ENCODE data around the gene PRAMEF10. TPM values are rescaled to one million over a fixed set of nuclear protein-coding genes. Genes with fewer than 3 reads are reported as not detected.
"Not testable (repeated sequence)": the region's sequence is repeated elsewhere in the genome, so short reads cannot be mapped to it uniquely, and the experiment has no call there.

The PRAMEF10 gene
- polyA plus RNA-seq, 4 donors = not detected

DNA sequence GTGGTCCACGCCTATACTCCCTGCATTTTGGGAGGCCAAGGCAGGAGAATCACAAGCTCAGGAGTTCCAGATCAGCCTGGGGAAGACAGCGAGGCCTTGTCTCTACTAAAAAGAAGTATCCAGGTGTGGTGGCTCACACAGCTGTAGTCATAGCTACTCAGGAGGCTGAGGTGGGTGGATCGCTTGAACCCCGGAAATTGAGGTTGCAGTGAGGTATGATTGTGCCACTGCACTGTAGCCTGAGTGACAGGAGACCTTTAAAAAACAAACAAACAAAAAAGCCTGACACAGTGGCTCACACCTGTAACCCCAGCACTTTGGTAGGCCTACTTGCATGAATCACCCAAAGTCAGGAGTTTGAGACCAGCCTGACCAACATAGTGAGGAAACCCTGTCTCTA lies 19.6 kb downstream of the PRAMEF10 start:
- FAIRE-seq; H3K27me3 ChIP-seq (ENCODE audit: control insufficient read depth in 3 of 3, insufficient read depth in 3 of 3, low read length in 3 of 3); H3K36me3 ChIP-seq (ENCODE audit: control insufficient read depth in 3 of 3, insufficient read depth in 2 of 3, low read depth in 1 of 3, low read length in 3 of 3); DNase-seq; H3K27ac ChIP-seq (ENCODE audit: low read depth in 1 of 3, low read length in 2 of 3); H3K4me3 ChIP-seq (ENCODE audit: low read depth in 1 of 3, low read length in 3 of 3); H3K4me1 ChIP-seq (ENCODE audit: control insufficient read depth in 3 of 3, insufficient read depth in 2 of 3, low read depth in 1 of 3, low read length in 2 of 3); H3K9me3 ChIP-seq (ENCODE audit: control insufficient read depth in 2 of 2, insufficient read depth in 1 of 2, low read depth in 1 of 2, low read length in 1 of 2): not testable (repeated sequence)
- 84 to 87% (median 84%) methylated on average over 3 of the region's 4 CpGs for WGBS, 3 donors

DNA sequence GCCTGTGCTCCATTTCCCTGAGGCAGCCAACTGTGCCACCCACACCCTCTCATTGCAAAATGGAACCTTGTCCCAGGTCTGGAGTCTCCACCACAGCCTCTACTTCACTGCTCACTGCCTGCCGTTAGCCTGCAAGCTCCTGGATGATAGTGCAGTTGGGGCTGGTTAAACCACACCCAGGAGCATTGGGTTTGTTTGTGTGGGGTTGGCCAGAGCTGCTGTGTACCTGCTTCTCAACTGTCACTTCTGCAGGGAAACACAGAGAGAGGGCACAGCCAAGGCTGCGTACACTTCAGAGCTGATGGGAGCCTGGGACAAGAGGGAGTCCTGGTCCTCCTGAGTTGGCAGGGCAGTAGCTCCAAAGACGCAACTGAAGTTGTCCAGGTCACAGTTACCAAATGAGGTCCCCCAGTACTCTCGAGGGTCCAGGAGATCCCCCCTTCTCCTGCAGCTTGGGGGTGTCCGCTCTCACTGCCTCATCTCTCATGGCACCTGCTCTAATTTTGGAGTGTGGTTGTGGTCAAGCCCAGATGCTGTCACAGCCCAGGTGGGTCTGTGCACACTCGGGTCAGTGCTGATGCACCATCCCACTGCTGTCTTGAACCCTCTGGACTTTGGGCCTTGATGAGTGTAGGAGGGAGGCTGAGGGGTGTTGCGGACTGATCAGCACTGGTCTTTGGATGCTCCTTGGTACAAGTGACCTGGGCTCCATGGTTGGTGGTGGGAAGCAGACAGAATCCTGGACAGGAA lies 34.8 kb downstream of the PRAMEF10 start:
- not testable (repeated sequence) for FAIRE-seq; H3K36me3 ChIP-seq (ENCODE audit: control insufficient read depth in 3 of 3, insufficient read depth in 2 of 3, low read depth in 1 of 3, low read length in 3 of 3)
- WGBS, 3 donors = 65 to 84% (median 67%) methylated on average over 2 to 5 of the region's 7 CpGs

DNA sequence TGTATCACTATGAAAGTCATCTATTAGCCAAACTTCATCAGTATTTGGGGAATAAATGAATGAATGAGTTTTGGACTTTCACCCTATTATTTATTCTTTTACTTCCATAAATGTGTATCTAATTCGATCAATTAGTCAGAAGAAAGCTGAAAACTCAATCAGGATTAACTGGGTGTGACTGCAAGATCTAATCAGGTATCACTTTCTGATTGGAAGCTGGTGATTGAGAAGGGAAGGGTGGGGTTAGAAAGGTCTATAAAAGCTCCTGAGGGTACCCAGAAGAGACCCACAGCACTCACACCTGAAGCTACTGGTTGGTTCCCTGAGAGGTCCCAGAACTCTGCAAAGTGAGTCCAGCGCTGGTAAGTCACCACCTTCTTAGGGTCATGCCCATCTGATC lies 41.3 kb downstream of the PRAMEF10 start, which contains the start of gene PRAMEF2:
Gene PRAMEF2 (plus strand): TSS at position 301 of the 400 bp plus-strand sequence. CDS start 1,924 bp downstream, outside the sequence.
- not testable (repeated sequence) for FAIRE-seq; H3K4me3 ChIP-seq (ENCODE audit: low read depth in 1 of 3, low read length in 3 of 3); H3K9me3 ChIP-seq (ENCODE audit: control insufficient read depth in 2 of 2, insufficient read depth in 1 of 2, low read depth in 1 of 2, low read length in 1 of 2); H3K27ac ChIP-seq (ENCODE audit: low read depth in 1 of 3, low read length in 2 of 3); DNase-seq; H3K27me3 ChIP-seq (ENCODE audit: control insufficient read depth in 3 of 3, insufficient read depth in 3 of 3, low read length in 3 of 3); H3K4me1 ChIP-seq (ENCODE audit: control insufficient read depth in 3 of 3, insufficient read depth in 2 of 3, low read depth in 1 of 3, low read length in 2 of 3); H3K36me3 ChIP-seq (ENCODE audit: control insufficient read depth in 3 of 3, insufficient read depth in 2 of 3, low read depth in 1 of 3, low read length in 3 of 3)
- WGBS, 3 donors = 45 to 83% (median 64%) methylated on average over 1 to 2 of the region's 2 CpGs

More for the DNA sequence above, 34.8 kb downstream of the PRAMEF10 start:
- H3K4me3 ChIP-seq (ENCODE audit: low read depth in 1 of 3, low read length in 3 of 3); H3K4me1 ChIP-seq (ENCODE audit: control insufficient read depth in 3 of 3, insufficient read depth in 2 of 3, low read depth in 1 of 3, low read length in 2 of 3); H3K9me3 ChIP-seq (ENCODE audit: control insufficient read depth in 2 of 2, insufficient read depth in 1 of 2, low read depth in 1 of 2, low read length in 1 of 2); H3K27ac ChIP-seq (ENCODE audit: low read depth in 1 of 3, low read length in 2 of 3); H3K27me3 ChIP-seq (ENCODE audit: control insufficient read depth in 3 of 3, insufficient read depth in 3 of 3, low read length in 3 of 3); DNase-seq: not testable (repeated sequence)

DNA sequence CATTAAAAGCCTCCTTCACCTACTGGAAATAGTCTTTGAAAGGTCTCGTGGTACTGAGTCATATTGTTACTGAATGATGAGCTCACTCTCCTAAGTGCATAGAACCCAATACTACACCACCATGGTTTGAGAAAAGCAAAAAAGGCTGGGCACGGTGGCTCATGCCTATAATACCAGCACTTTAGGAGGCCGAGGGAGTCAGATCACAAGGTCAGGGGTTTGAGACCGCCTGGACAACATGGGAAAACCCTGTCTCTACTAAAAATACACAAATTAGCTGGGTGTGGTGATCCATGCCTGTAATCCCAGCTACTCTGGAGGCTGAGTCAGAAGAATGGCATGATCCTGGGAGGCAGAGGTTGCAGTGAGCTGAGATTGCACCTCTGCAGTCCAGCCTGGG lies 46.3 kb downstream of the PRAMEF10 start:
- no peaks in the 10 kb centered on the region for H3K4me1 ChIP-seq (ENCODE audit: control insufficient read depth in 3 of 3, insufficient read depth in 2 of 3, low read depth in 1 of 3, low read length in 2 of 3)
- WGBS, 3 donors = 59 to 72% (median 61%) methylated on average over 4 of the region's 4 CpGs
- H3K27me3 ChIP-seq (ENCODE audit: control insufficient read depth in 3 of 3, insufficient read depth in 3 of 3, low read length in 3 of 3) = peaks cover 0 to 2% (median 0%) of the 10 kb centered on the region in 3 donors
- H3K4me3 ChIP-seq (ENCODE audit: low read depth in 1 of 3, low read length in 3 of 3) = no peak overlapping the region
- H3K36me3 ChIP-seq (ENCODE audit: control insufficient read depth in 3 of 3, insufficient read depth in 2 of 3, low read depth in 1 of 3, low read length in 3 of 3) = no peaks in the 10 kb centered on the region
- no peak overlapping the region for H3K27ac ChIP-seq (ENCODE audit: low read depth in 1 of 3, low read length in 2 of 3)
- FAIRE-seq (no peak), DNase-seq (no peak)
- H3K9me3 ChIP-seq (ENCODE audit: control insufficient read depth in 2 of 2, insufficient read depth in 1 of 2, low read depth in 1 of 2, low read length in 1 of 2) = no peaks in the 10 kb centered on the region

DNA sequence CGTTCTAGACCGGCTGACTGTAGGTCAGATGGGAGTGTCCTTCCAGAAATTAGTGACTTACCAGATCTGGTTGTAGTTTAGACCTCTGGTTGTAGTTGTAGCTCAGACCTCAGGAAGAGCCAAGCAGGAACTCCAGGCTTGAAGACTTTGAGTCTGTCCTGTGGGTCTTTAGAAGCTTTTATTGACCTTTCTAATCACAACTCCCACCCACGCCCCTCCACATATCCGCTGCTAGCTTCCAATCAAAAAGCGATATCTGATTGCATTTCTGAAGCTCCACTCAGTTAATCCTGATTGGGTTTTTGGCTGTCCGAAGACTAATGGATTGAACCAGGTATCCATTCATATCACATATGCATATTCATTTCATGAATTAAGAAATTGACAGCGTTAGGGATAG lies 49.5 kb downstream of the PRAMEF10 start, which contains the start of gene HNRNPCL1:
Gene HNRNPCL1 (minus strand): TSS at position 101 of the 400 bp plus-strand sequence. CDS start 431 bp downstream, outside the sequence.
- 81 to 90% (median 82%) methylated on average over 7 of the region's 7 CpGs for WGBS, 3 donors
- not testable (repeated sequence) for FAIRE-seq

More for the DNA sequence above, 49.5 kb downstream of the PRAMEF10 start, which contains the start of gene HNRNPCL1:
- not testable (repeated sequence) for H3K4me3 ChIP-seq (ENCODE audit: low read depth in 1 of 3, low read length in 3 of 3); DNase-seq; H3K4me1 ChIP-seq (ENCODE audit: control insufficient read depth in 3 of 3, insufficient read depth in 2 of 3, low read depth in 1 of 3, low read length in 2 of 3); H3K36me3 ChIP-seq (ENCODE audit: control insufficient read depth in 3 of 3, insufficient read depth in 2 of 3, low read depth in 1 of 3, low read length in 3 of 3); H3K27ac ChIP-seq (ENCODE audit: low read depth in 1 of 3, low read length in 2 of 3); H3K9me3 ChIP-seq (ENCODE audit: control insufficient read depth in 2 of 2, insufficient read depth in 1 of 2, low read depth in 1 of 2, low read length in 1 of 2); H3K27me3 ChIP-seq (ENCODE audit: control insufficient read depth in 3 of 3, insufficient read depth in 3 of 3, low read length in 3 of 3)

Other genes with a start within 250 kb of the PRAMEF10 start
- not detected for gene AADACL3, start 182.2 kb downstream of the PRAMEF10 start, polyA plus RNA-seq
- under 1 TPM in 1 of 4 donors, not detected in 3; 0.01 TPM for gene CFAP107, start 152.1 kb downstream of the PRAMEF10 start, polyA plus RNA-seq
- not detected for gene PRAMEF12, start 124.5 kb downstream of the PRAMEF10 start, polyA plus RNA-seq
- gene PRAMEF1, start 106.9 kb downstream of the PRAMEF10 start, polyA plus RNA-seq = not detected
- not detected for gene PRAMEF11, start 66.9 kb downstream of the PRAMEF10 start, polyA plus RNA-seq
- not detected for gene HNRNPCL1, start 49.5 kb downstream of the PRAMEF10 start, polyA plus RNA-seq
- not detected for gene PRAMEF2, start 41.2 kb downstream of the PRAMEF10 start, polyA plus RNA-seq
- not detected for gene PRAMEF4, start 12.1 kb downstream of the PRAMEF10 start, polyA plus RNA-seq
- gene PRAMEF7, start 18.3 kb upstream of the PRAMEF10 start, polyA plus RNA-seq = not detected
- not detected for gene PRAMEF6, start 49.3 kb upstream of the PRAMEF10 start, polyA plus RNA-seq
- not detected for gene PRAMEF27, start 158.3 kb upstream of the PRAMEF10 start, polyA plus RNA-seq
- gene HNRNPCL3, start 162.5 kb upstream of the PRAMEF10 start, polyA plus RNA-seq = not detected
- not detected for gene PRAMEF25, start 172.5 kb upstream of the PRAMEF10 start, polyA plus RNA-seq
- not detected for gene HNRNPCL2, start 218.6 kb upstream of the PRAMEF10 start, polyA plus RNA-seq

Measured in small intestine (tissue), 7 donors.